HG03442 (cell line): Measurements from ENCODE around the gene PSMB5.

Experiments used
- ATAC-seq: cut with Tn5 transposase; IDR thresholded peaks from one replicate; pipeline ENCODE4 v1.9.1; 2021; ENCODE audit warnings: mild to moderate bottlenecking, moderate library complexity; ENCODE audit not compliant: unreplicated experiment

Gene PSMB5

GRCh38 chr14:23045419-23046357 is 11.0 kb upstream of the PSMB5 start:
- ATAC-seq = no peak

- ATAC-seq = no peak
Observed at GRCh38 chr14:23044840-23045239, 10.1 kb upstream of the PSMB5 start.

DNA sequence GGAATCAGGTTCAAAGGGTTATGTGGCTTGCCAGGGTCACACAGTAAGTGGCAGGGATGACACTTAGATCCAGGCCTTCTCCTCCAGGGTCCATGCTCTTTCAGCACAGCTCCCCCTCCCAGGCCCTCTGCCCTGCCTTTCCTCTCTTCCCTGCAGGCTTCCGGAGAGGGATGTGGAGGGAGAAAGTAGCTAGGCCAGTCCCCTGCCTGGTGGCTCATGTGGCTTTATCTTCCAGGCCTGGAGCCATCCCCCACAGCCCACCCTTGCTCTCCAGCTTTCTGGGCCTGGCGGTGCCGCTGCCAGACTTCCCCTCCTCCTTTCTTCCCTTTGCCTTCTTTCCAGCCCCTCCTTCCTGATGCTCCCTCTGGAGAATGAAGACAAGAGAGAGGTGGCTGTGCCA is 9.1 kb upstream of the PSMB5 start:
- ATAC-seq = no peak

DNA sequence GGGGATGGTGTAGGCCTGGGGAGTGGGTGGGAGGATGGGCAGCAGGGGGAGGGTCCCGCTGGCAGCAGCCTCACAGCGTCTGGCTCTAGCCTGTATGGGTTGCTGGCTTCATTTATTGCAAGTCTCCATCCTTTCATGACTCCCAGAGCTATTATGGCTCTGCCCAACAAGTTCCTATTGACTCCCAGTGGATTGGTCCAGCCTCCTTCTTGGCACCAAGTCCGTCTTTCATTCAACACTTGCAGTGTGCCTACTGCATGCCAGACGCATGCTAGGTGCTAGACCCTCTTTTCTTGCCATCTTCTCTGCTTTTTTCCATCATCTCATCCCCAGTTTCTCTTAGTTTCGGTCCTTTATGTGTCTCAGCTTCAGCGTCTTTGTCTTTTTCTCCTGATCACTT is 8.4 kb upstream of the PSMB5 start:
- no peak for ATAC-seq

GRCh38 chr14:23042162-23042965 is 7.7 kb upstream of the PSMB5 start, which contains the start of gene PSMB11:
Gene PSMB11, plus strand, starts transcription at chr14:23042212. Its CDS starts 14 bp downstream, at chr14:23042226.
- ATAC-seq = no peak

DNA sequence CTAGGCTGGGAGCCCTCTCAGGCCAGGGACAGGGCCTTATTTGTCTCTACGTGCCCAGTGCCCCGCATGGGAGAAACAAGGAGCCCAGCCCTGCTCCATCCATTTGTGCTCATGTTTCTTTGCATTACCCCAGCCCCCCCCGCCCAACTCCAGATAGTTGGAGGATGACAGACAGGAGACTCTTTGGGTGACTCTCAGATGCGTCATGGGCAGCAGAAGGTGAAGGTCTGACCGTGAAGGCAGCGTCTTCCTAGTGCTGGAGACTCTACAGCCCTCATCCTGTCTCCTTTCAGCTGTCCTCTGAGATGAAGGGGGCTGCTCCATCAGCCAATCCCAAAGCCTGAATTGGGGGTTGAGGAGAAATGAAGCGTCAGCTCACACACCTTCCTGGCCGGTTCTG is 7.0 kb upstream of the PSMB5 start:
- no peak for ATAC-seq

DNA sequence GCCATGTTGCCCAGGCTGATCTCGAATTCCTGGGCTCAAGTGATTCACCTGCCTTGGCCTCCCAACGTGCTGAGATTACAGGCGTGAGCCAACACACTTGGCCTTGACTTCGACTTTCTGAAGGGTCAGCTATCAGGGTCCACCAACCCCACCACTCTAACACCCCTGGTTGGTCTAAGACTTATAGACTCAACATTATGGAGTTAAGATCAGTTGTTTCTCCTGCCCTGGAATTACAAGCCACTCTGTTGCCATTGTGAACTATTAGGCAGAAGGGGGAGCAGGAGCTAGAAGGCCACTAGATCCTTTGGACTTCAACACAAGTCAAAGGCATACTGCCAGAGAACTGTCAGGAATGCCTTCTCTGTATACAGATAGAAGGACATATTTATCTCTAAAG is 5.4 kb upstream of the PSMB5 start:
- ATAC-seq = no peak

DNA sequence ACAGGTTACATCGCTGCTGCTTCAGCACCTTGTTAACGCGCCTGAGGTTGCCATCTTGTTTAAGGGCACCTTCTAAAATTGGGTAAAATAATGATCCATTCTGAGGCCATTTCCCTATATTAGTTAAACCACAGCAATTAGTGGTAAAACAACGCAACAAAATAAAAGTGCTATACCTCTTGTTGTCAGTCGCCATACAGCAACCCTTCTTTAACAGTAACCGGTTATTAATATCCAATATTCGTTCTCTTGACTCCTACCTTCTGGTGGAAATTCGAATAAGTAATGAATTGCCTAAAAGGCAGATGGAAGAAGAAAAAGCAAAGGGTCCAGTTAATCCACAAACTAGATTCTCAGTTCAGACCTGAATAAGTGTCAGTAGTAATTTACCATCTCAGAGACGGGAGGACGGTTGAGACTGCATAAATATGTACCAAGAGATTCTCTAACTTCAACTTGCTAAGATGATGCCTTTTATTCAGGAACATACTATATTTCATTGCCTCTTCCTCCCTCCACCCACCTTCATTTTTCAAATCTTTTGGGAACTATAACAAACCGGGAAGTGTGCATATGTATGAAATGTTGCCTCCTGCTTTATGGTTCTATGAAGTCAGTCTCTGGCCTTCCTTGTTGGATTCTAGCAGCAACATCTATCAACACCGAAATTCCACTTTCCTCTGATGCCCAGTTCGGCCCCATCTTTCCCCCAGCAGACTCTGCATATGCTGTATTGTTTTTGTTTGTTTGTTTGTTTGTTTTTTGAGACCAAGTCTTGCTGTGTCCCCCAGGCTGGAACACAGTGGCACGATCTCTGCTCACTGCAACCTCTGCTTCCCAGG is 824 bp upstream of the PSMB5 start:
- ATAC-seq = no peak

DNA sequence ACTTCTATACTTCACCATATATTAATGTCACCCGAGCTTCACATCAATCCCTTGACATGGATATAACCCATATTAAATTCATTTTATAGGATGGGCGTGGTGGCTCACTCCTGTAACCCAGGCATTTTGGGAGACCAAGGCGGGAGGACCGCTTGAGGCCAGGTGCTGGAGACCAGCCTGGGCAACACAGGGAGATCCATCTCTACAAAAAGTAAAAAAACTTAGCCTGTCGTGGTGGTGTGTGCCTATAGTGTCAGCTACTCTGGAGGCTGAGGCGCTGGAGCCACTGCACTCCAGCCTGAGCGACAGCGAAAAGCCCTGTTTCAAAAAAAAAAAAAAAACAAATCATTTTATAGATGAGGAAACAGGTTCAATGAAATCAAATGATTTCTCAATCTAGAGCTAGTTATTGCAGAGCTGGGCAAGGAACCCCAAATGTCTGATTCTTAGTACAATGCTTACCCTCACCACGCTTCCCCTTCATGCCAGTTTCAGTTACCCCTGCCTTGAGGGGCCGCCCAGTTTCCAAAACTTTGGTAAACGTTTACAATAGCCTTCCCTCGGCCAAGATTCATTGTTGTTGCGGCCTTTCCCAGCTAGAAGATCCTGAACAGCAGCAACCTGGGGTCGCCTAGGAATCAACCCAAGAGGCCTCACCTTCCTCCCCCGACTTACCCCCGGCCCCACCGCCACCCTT is 751 bp downstream of the PSMB5 start:
- no peak for ATAC-seq

- ATAC-seq = no peak
Observed at GRCh38 chr14:23033251-23033727, 1.4 kb downstream of the PSMB5 start.

DNA sequence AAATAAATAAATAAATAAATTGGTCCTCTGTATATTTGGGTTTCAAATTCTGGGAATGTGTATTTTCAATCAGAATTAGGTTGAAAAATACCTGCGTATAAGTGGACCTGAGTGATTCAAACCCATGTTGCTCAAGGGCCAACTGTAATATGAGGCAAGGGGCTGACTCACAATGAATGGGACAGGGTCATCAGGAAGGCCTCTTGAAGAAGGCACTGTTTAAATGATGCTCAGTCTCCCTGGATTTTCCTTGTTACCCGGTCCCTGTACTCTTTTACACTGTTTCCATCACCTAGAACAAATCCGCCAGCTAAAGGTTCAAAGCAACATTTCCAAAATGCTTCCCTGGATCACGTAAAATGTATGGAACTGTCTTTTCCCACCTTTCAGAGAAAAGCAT is 3.8 kb downstream of the PSMB5 start:
- ATAC-seq = no peak

GRCh38 chr14:23028799-23029198 is 5.9 kb downstream of the PSMB5 start:
- no peak for ATAC-seq

- ATAC-seq = no peak
Observed at GRCh38 chr14:23025151-23025814, 9.4 kb downstream of the PSMB5 start.

- ATAC-seq = no peak
Observed at GRCh38 chr14:23024612-23025075, 10.1 kb downstream of the PSMB5 start.

DNA sequence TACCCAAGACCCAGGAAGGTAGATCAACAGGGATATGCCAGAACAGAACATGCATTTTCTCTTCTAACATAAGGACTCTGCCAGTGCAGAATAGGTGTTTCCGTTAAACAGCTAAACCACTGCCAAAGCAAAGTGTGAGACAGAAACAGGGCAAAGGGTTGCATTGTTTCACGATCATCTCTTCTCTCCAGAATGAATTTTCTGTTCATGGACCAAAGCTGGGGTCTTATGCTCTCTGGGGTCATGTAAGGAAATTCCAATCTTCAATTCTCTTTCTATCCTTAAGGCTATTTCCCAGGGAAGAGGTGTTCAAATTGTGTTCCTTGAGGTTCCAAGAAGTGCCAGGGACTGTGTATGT is 10.9 kb downstream of the PSMB5 start:
- ATAC-seq = no peak

GRCh38 chr14:23023022-23023794 is 11.5 kb downstream of the PSMB5 start:
- ATAC-seq = no peak

GRCh38 chr14:23021889-23022442 is 12.7 kb downstream of the PSMB5 start:
- ATAC-seq = no peak

DNA sequence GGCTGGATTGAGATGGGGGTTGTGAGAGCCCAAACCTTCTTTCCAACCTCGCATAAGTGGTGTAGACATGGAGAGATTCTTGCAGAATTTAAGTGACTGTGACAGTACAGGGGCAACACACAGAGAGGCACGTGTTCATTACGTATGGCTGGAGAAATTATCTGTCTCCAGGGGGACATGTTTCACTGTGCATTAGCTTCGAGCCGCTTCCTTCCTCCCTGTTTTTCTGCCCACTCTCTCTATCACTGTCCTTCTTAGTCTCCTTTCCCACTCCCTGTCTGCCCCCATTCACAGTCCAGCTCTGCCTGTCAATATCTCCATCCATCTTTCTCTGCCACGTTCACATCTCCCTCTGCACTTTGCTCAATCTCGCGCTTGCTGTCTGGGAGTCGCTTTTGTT is 13.3 kb downstream of the PSMB5 start:
- no peak for ATAC-seq
